GM12865 (cell line): ENCODE data around the gene SCNN1B.

Experiments used
- DNase-seq: peaks from one replicate; pipeline ENCODE4 v3.0.0; 2010; ENCODE audit warnings: low read depth
- H3K4me3 ChIP-seq: 2 replicates; pipeline ENCODE4 v1.5.1; 2011; ENCODE audit warnings: mild to moderate bottlenecking, low read depth, low read length, control low read depth
- TF ChIP-seq, protein P1 (sequence below): IDR thresholded peaks from 2 replicates; pipeline ENCODE4 v1.5.1; 2011; ENCODE audit warnings: low read length, control low read depth, low read depth, inconsistent platforms; ENCODE audit not compliant: insufficient read depth; ENCODE audit errors: missing control alignments

Gene SCNN1B

DNA sequence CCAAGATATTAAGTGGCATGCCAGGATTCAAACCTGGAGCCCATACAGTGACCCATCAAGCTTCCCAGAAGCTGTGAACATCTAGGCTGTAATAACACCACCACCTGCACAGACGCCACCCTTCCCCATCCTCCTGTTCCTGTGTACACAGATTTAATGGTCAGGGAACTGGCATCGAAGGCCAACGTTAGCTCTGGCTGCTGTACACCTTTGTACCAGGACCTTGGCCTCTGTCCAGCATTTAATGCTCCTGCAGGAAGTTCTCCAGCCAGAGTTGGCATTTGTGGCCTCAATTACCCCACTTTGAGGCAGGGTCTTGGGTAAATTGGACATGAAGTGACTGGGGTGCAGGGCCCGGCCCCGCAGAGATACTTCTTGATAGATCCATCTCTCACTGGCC, 49.3 kb downstream of the SCNN1B start:
- H3K4me3 ChIP-seq, result no peak overlapping the region
- DNase-seq, result no peak
- TF ChIP-seq, protein P1, sequence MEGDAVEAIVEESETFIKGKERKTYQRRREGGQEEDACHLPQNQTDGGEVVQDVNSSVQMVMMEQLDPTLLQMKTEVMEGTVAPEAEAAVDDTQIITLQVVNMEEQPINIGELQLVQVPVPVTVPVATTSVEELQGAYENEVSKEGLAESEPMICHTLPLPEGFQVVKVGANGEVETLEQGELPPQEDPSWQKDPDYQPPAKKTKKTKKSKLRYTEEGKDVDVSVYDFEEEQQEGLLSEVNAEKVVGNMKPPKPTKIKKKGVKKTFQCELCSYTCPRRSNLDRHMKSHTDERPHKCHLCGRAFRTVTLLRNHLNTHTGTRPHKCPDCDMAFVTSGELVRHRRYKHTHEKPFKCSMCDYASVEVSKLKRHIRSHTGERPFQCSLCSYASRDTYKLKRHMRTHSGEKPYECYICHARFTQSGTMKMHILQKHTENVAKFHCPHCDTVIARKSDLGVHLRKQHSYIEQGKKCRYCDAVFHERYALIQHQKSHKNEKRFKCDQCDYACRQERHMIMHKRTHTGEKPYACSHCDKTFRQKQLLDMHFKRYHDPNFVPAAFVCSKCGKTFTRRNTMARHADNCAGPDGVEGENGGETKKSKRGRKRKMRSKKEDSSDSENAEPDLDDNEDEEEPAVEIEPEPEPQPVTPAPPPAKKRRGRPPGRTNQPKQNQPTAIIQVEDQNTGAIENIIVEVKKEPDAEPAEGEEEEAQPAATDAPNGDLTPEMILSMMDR, result no peak

DNA sequence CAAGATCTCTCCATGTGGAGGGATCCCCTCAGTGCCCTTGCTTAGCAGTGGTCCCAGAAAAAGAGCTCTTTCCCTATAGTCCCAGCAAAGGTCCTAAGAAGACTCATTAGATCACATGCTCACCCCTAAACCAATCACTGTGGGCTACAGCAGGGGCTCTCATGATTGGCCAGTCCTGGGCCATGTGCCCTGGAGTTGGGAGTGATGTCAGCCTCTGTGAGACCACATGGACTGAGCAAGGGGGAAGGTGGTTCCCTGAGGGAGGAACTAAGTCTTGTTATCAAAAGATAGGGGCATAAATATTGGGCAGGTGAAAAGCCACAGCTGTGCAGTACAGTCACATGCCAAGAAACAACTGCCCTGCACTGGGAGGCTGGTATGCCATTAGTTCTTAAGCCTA, 51.3 kb downstream of the SCNN1B start:
- peak; percentile 33 for DNase-seq
- H3K4me3 ChIP-seq, result no peak overlapping the region
- TF ChIP-seq, protein P1, result no peak

GRCh38 chr16:23354246-23354645, 52.1 kb downstream of the SCNN1B start:
- TF ChIP-seq, protein P1, result no peak
- H3K4me3 ChIP-seq, result no peak overlapping the region
- DNase-seq, result no peak

DNA sequence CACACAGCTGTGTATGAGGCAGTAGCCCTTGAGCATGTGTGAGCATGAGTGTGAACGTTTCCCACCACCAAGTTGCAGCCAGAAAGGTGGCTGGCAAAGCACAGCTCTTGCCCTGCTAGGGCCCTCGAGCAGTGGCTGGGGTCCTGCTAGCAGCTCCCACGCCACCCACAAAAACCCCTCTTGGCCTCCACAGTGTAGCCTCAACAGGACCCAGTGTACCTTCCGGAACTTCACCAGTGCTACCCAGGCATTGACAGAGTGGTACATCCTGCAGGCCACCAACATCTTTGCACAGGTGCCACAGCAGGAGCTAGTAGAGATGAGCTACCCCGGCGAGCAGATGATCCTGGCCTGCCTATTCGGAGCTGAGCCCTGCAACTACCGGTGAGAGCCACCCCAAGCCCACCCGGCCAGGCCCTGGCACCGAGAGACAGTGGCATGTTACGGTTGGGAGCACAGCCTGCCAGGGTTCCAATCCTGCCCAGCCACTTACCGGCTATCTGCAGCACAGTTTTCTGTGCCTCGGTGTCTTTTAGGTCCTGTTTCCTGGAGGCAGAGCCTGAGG, 53.1 kb downstream of the SCNN1B start:
- no peak overlapping the region for H3K4me3 ChIP-seq
- no peak for DNase-seq
- TF ChIP-seq, protein P1, result no peak

GRCh38 chr16:23356941-23357340, 54.8 kb downstream of the SCNN1B start:
- H3K4me3 ChIP-seq, result no peak overlapping the region
- TF ChIP-seq, protein P1, result no peak
- DNase-seq, result no peak

- H3K4me3 ChIP-seq, result no peak overlapping the region
- TF ChIP-seq, protein P1, result no peak
- no peak for DNase-seq
Observed at GRCh38 chr16:23357761-23358290, 55.7 kb downstream of the SCNN1B start.
